PFSK-1 (cell line): ENCODE measurements around the gene ADCY2.

ENCODE experiments used
- FOXP2 ChIP-seq: optimal IDR thresholded peaks from 2 replicates; pipeline ENCODE3; 2011; ENCODE audit warnings: borderline replicate concordance, control low read depth, inconsistent platforms; ENCODE audit not compliant: insufficient read depth; ENCODE audit errors: extremely low read length, extremely low read depth
- POLR2AphosphoS5 ChIP-seq: IDR thresholded peaks from 2 replicates; pipeline ENCODE4 v1.6.1; 2012; ENCODE audit warnings: low read depth, mild to moderate bottlenecking, control low read depth, low read length, moderate library complexity
- REST ChIP-seq, 2 experiments: IDR thresholded peaks; 2 replicates each; pipeline versions ENCODE4 v1.6.1 to v1.8.0; 2011 to 2012; ENCODE audit warnings: low read depth in 2 of 2, low read length in 2 of 2, control low read depth in 1 of 2, inconsistent platforms in 1 of 2, mild to moderate bottlenecking in 1 of 2, moderate library complexity in 1 of 2; ENCODE audit not compliant: insufficient read depth in 1 of 2
- SIN3A ChIP-seq: IDR thresholded peaks from 2 replicates; pipeline ENCODE4 v1.6.1; 2012; ENCODE audit warnings: mild to moderate bottlenecking, low read length, moderate library complexity, borderline replicate concordance; ENCODE audit not compliant: insufficient read depth
- TAF1 ChIP-seq: IDR thresholded peaks from 2 replicates; pipeline ENCODE4 v1.6.1; 2012; ENCODE audit warnings: low read length, control low read depth, borderline replicate concordance; ENCODE audit not compliant: insufficient read depth

- TF ChIP-seq REST (IDR thresholded peaks at IDR 0.05; ENCODE audit: insufficient read depth in 1 of 2, low read depth in 2 of 2, low read length in 2 of 2) (no peak), POLR2AphosphoS5 (no peak), FOXP2 (no peak), TAF1 (no peak), SIN3A (no peak)
Observed at GRCh38 chr5:7395432-7395946, 449 bp upstream of the ADCY2 start.
